ENCODE measurements around the gene NAMPT. TPM values are rescaled to one million over a fixed set of nuclear protein-coding genes. Genes with fewer than 3 reads are reported as not detected.

Gene NAMPT
- total and polyA plus RNA-seq, 4 donors: 37.0 to 146 (median 53.7) TPM

- H3K36me3 ChIP-seq (ENCODE audit: control insufficient read depth, insufficient read depth, low read length): no peaks in the 10 kb centered on the region
- H3K9me3 ChIP-seq (ENCODE audit: control insufficient read depth, insufficient read depth, low read length): no peaks in the 10 kb centered on the region
- 85% methylated on average over 1 of the region's 2 CpGs for WGBS (ENCODE audit: insufficient coverage)
- no peak overlapping the region for H3K4me3 ChIP-seq (ENCODE audit: low read depth, low read length)
- H3K27ac ChIP-seq (ENCODE audit: low read depth, low read length): no peak overlapping the region
- no peaks in the 10 kb centered on the region for H3K4me1 ChIP-seq (ENCODE audit: control insufficient read depth, insufficient read depth, low read length)
- no peak for DNase-seq (ENCODE audit: low read depth in 4 of 6, low spot score in 6 of 6)
- no peaks in the 10 kb centered on the region for H3K27me3 ChIP-seq (ENCODE audit: control insufficient read depth, insufficient read depth, low read length)
These were observed 24.6 kb downstream of the NAMPT start for GRCh38 chr7:106260136-106260561.

DNA sequence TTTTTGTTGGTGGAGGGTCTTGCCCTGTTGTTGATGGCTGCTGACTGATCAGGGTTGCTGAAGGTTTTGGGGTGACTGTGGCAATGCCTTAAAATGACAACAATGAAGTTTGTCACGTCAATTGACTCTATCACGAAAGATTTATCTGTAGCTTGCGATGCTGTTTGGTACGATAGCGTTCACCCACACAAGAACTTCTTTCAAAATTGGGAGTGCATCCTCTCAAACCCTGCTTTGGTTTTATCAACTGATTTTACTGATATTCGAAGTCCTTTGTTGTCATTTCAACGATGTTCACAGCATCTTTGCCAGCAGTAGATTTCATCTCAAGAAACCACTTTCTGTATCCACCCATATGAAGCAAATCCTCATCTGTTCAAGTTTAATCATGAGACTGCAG, 26.0 kb downstream of the NAMPT start:
- DNase-seq (ENCODE audit: low read depth in 4 of 6, low spot score in 6 of 6): no peak
- no peaks in the 10 kb centered on the region for H3K9me3 ChIP-seq (ENCODE audit: control insufficient read depth, insufficient read depth, low read length)

GRCh38 chr7:106257752-106258151, 27.0 kb downstream of the NAMPT start:
- H3K36me3 ChIP-seq (ENCODE audit: control insufficient read depth, insufficient read depth, low read length): no peaks in the 10 kb centered on the region
- H3K4me1 ChIP-seq (ENCODE audit: control insufficient read depth, insufficient read depth, low read length): no peaks in the 10 kb centered on the region
- no peaks in the 10 kb centered on the region for H3K9me3 ChIP-seq (ENCODE audit: control insufficient read depth, insufficient read depth, low read length)
- no peak for DNase-seq (ENCODE audit: low read depth in 4 of 6, low spot score in 6 of 6)
- no peak overlapping the region for H3K4me3 ChIP-seq (ENCODE audit: low read depth, low read length)
- H3K27me3 ChIP-seq (ENCODE audit: control insufficient read depth, insufficient read depth, low read length): no peaks in the 10 kb centered on the region
- WGBS (ENCODE audit: insufficient coverage): 92% methylated on average over 2 of the region's 3 CpGs
- H3K27ac ChIP-seq (ENCODE audit: low read depth, low read length): no peak overlapping the region

More for the DNA sequence above, 26.0 kb downstream of the NAMPT start:
- Histone ChIP-seq H3K27ac (ENCODE audit: low read depth, low read length) (no peak overlapping the region), H3K4me3 (ENCODE audit: low read depth, low read length) (no peak overlapping the region), H3K27me3 (ENCODE audit: control insufficient read depth, insufficient read depth, low read length) (no peaks in the 10 kb centered on the region), H3K4me1 (ENCODE audit: control insufficient read depth, insufficient read depth, low read length) (no peaks in the 10 kb centered on the region), H3K36me3 (ENCODE audit: control insufficient read depth, insufficient read depth, low read length) (no peaks in the 10 kb centered on the region)
- WGBS (ENCODE audit: insufficient coverage): 91% methylated on average over 7 of the region's 7 CpGs

DNA sequence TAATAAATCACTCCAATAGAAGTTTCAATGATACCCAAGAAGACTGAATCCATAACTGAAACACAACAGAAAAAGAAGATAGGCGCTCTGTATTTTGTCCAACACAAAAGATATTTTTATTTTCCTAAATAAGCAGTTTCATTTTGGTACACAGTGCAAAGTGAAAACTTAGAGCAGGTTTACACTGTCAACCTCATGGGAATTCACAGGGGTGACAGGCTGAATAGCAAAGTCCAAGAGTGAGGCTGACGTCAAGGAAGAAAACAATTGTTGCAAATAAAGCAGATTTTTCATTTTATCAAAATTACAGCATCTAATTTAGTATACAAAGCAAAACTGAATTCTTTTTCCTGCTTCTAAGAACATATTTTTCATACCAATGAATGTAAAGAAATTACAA, 28.6 kb downstream of the NAMPT start:
- H3K27ac ChIP-seq (ENCODE audit: low read depth, low read length): no peak overlapping the region
- no peaks in the 10 kb centered on the region for H3K27me3 ChIP-seq (ENCODE audit: control insufficient read depth, insufficient read depth, low read length)
- H3K4me1 ChIP-seq (ENCODE audit: control insufficient read depth, insufficient read depth, low read length): no peaks in the 10 kb centered on the region
- DNase-seq (ENCODE audit: low read depth in 4 of 6, low spot score in 6 of 6): no peak
- no peaks in the 10 kb centered on the region for H3K9me3 ChIP-seq (ENCODE audit: control insufficient read depth, insufficient read depth, low read length)
- WGBS (ENCODE audit: insufficient coverage): 100% methylated on average over 1 of the region's 2 CpGs
- H3K4me3 ChIP-seq (ENCODE audit: low read depth, low read length): no peak overlapping the region
- no peaks in the 10 kb centered on the region for H3K36me3 ChIP-seq (ENCODE audit: control insufficient read depth, insufficient read depth, low read length)

GRCh38 chr7:106255246-106255645, 29.5 kb downstream of the NAMPT start:
- no peak for DNase-seq (ENCODE audit: low read depth in 4 of 6, low spot score in 6 of 6)
- no peaks in the 10 kb centered on the region for H3K4me1 ChIP-seq (ENCODE audit: control insufficient read depth, insufficient read depth, low read length)
- no peak overlapping the region for H3K4me3 ChIP-seq (ENCODE audit: low read depth, low read length)
- no peaks in the 10 kb centered on the region for H3K9me3 ChIP-seq (ENCODE audit: control insufficient read depth, insufficient read depth, low read length)
- WGBS (ENCODE audit: insufficient coverage): 100% methylated on average over 1 of the region's 1 CpG
- H3K27me3 ChIP-seq (ENCODE audit: control insufficient read depth, insufficient read depth, low read length): no peaks in the 10 kb centered on the region
- no peaks in the 10 kb centered on the region for H3K36me3 ChIP-seq (ENCODE audit: control insufficient read depth, insufficient read depth, low read length)
- no peak overlapping the region for H3K27ac ChIP-seq (ENCODE audit: low read depth, low read length)

- no peak overlapping the region for H3K4me3 ChIP-seq (ENCODE audit: low read depth, low read length)
- WGBS (ENCODE audit: insufficient coverage): no CpG with 5 or more reads among the region's 4 CpGs
- no peaks in the 10 kb centered on the region for H3K27me3 ChIP-seq (ENCODE audit: control insufficient read depth, insufficient read depth, low read length)
- no peaks in the 10 kb centered on the region for H3K36me3 ChIP-seq (ENCODE audit: control insufficient read depth, insufficient read depth, low read length)
- no peaks in the 10 kb centered on the region for H3K9me3 ChIP-seq (ENCODE audit: control insufficient read depth, insufficient read depth, low read length)
- no peak for DNase-seq (ENCODE audit: low read depth in 4 of 6, low spot score in 6 of 6)
- H3K27ac ChIP-seq (ENCODE audit: low read depth, low read length): no peak overlapping the region
- H3K4me1 ChIP-seq (ENCODE audit: control insufficient read depth, insufficient read depth, low read length): no peaks in the 10 kb centered on the region
These were observed 30.2 kb downstream of the NAMPT start for GRCh38 chr7:106254525-106255116.

DNA sequence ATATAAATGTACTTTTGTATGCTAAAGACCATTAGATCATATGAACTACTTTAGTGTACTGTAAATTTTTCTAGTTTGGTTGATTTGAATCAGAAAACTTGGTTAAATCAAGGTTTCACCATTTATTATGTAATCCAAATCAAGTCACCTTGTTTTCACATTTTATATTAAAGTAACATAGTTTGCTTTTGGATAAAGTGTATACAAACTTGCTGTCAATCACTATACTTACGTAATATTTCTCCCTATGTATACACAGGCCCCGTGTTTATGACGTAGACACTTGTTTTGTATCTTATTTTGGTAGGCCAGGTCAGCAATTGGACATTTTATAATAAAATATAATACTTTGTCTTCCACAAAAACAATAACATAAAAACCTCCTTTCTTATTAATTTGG, 32.2 kb downstream of the NAMPT start:
- Histone ChIP-seq H3K27ac (ENCODE audit: low read depth, low read length) (no peak overlapping the region), H3K4me3 (ENCODE audit: low read depth, low read length) (no peak overlapping the region), H3K9me3 (ENCODE audit: control insufficient read depth, insufficient read depth, low read length) (no peaks in the 10 kb centered on the region), H3K4me1 (ENCODE audit: control insufficient read depth, insufficient read depth, low read length) (no peaks in the 10 kb centered on the region), H3K36me3 (ENCODE audit: control insufficient read depth, insufficient read depth, low read length) (no peaks in the 10 kb centered on the region), H3K27me3 (ENCODE audit: control insufficient read depth, insufficient read depth, low read length) (no peaks in the 10 kb centered on the region)
- WGBS (ENCODE audit: insufficient coverage): no CpG with 5 or more reads among the region's 3 CpGs
- DNase-seq (ENCODE audit: low read depth in 4 of 6, low spot score in 6 of 6): no peak

DNA sequence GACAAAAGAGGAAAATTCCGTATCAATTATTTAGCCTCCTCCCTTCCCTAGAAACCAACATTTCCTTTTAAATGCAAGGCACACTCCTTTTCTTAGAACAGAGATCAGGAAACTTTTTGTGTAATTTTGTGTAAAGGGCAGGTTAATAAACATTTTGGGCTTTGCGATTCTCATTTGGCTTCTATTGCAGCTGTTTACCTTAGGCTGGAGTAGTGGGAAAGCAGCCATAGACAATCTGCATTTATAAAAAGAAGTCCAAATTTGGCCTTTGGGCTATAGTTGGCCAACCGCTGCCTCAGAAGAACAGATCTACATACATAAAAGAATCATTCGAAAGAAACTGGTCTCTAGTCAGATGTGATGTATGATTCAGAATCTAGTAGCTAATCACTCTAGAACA, 35.3 kb downstream of the NAMPT start:
- no peaks in the 10 kb centered on the region for H3K36me3 ChIP-seq (ENCODE audit: control insufficient read depth, insufficient read depth, low read length)
- H3K4me1 ChIP-seq (ENCODE audit: control insufficient read depth, insufficient read depth, low read length): no peaks in the 10 kb centered on the region
- H3K27ac ChIP-seq (ENCODE audit: low read depth, low read length): no peak overlapping the region
- no peak for DNase-seq (ENCODE audit: low read depth in 4 of 6, low spot score in 6 of 6)
- peaks cover 2% of the 10 kb centered on the region for H3K9me3 ChIP-seq (ENCODE audit: control insufficient read depth, insufficient read depth, low read length)
- H3K27me3 ChIP-seq (ENCODE audit: control insufficient read depth, insufficient read depth, low read length): no peaks in the 10 kb centered on the region
- no CpG with 5 or more reads among the region's 4 CpGs for WGBS (ENCODE audit: insufficient coverage)
- H3K4me3 ChIP-seq (ENCODE audit: low read depth, low read length): no peak overlapping the region

GRCh38 chr7:106248600-106248999, 36.2 kb downstream of the NAMPT start:
- no peaks in the 10 kb centered on the region for H3K27me3 ChIP-seq (ENCODE audit: control insufficient read depth, insufficient read depth, low read length)
- 83% methylated on average over 2 of the region's 2 CpGs for WGBS (ENCODE audit: insufficient coverage)
- H3K4me3 ChIP-seq (ENCODE audit: low read depth, low read length): no peak overlapping the region
- H3K27ac ChIP-seq (ENCODE audit: low read depth, low read length): no peak overlapping the region
- H3K9me3 ChIP-seq (ENCODE audit: control insufficient read depth, insufficient read depth, low read length): peaks cover 2% of the 10 kb centered on the region
- H3K4me1 ChIP-seq (ENCODE audit: control insufficient read depth, insufficient read depth, low read length): no peaks in the 10 kb centered on the region
- DNase-seq (ENCODE audit: low read depth in 4 of 6, low spot score in 6 of 6): no peak
- H3K36me3 ChIP-seq (ENCODE audit: control insufficient read depth, insufficient read depth, low read length): no peaks in the 10 kb centered on the region

DNA sequence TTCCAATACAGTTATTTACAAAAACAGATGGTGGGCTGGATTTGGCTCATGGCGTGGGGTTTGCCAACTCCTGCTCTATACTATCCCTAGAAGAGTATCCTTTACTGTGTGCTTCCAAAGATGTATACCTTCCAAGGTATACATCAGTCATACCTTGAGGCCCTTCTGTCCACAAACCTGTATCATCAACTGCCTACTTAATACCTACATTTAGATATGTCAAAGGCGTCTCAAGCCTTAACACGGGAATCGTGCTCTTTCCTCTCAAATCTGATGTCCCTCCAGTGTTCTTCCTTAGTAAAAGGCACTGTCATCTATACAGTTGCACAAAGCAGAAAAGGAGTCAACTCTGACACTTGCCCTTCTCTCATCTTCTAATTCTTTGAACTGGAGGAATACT, 36.9 kb downstream of the NAMPT start:
- Histone ChIP-seq H3K4me1 (ENCODE audit: control insufficient read depth, insufficient read depth, low read length) (no peaks in the 10 kb centered on the region), H3K27me3 (ENCODE audit: control insufficient read depth, insufficient read depth, low read length) (no peaks in the 10 kb centered on the region), H3K9me3 (ENCODE audit: control insufficient read depth, insufficient read depth, low read length) (peaks cover 2% of the 10 kb centered on the region), H3K4me3 (ENCODE audit: low read depth, low read length) (no peak overlapping the region), H3K36me3 (ENCODE audit: control insufficient read depth, insufficient read depth, low read length) (no peaks in the 10 kb centered on the region), H3K27ac (ENCODE audit: low read depth, low read length) (no peak overlapping the region)
- 100% methylated on average over 3 of the region's 4 CpGs for WGBS (ENCODE audit: insufficient coverage)
- no peak for DNase-seq (ENCODE audit: low read depth in 4 of 6, low spot score in 6 of 6)

Measured in spinal cord (tissue), 10 donors.